K562 (cell line): Measurements from ENCODE around the gene STIL. TPM values are rescaled to one million over a fixed set of nuclear protein-coding genes. Genes with fewer than 3 reads are reported as not detected.
A peak's percentile ranks its signal among the peaks of the same experiment; 100 is the strongest.

ENCODE experiments used
- AFF4 ChIP-seq: sonication (generic); formaldehyde crosslinking; IDR thresholded peaks from 2 replicates; pipeline ENCODE4 v1.8.0; 2023; ENCODE audit warnings: mild to moderate bottlenecking, missing genetic modification reagents
- CHD4 ChIP-seq: fragments of 200-600 bp; sonication (generic); IDR thresholded peaks from 3 replicates; pipeline ENCODE4 v1.6.1; 2012; ENCODE audit warnings: low read depth, mild to moderate bottlenecking, mixed read lengths, low read length, inconsistent platforms; ENCODE audit not compliant: insufficient read depth, insufficient replicate concordance, poor library complexity, severe bottlenecking
- E2F5 ChIP-seq: sonication (generic); formaldehyde crosslinking; IDR thresholded peaks from 2 replicates; pipeline ENCODE4 v1.8.0; 2022; ENCODE audit warnings: mild to moderate bottlenecking, missing genetic modification reagents
- MYNN ChIP-seq, 2 experiments: sonication (generic); formaldehyde crosslinking in 1 of 2; IDR thresholded peaks; 2 replicates each; pipeline versions ENCODE4 v1.5.0 to v1.6.1; 2016 to 2020; ENCODE audit warnings: antibody characterized with exemption in 1 of 2, missing genetic modification reagents in 1 of 2
- NR2C1 ChIP-seq, 2 experiments: fragments of 450-650 bp; IDR thresholded peaks; 2 replicates each; pipeline ENCODE4 v1.6.1; 2017; ENCODE audit warnings: mild to moderate bottlenecking in 2 of 2, antibody characterized with exemption in 1 of 2, inconsistent platforms in 1 of 2, missing compliant biosample characterization in 1 of 2, missing genetic modification characterization in 1 of 2
- NUFIP1 ChIP-seq: fragments of 450-650 bp; IDR thresholded peaks from 2 replicates; pipeline ENCODE4 v1.6.1; 2018; ENCODE audit not compliant: partially characterized antibody
- PTBP1 ChIP-seq: fragments of 200-400 bp; formaldehyde crosslinking; IDR thresholded peaks from 2 replicates; pipeline ENCODE4 v1.6.1; 2017; ENCODE audit warnings: low read depth, low read length
- SAP30 ChIP-seq: fragments of 200-600 bp; sonication (generic); IDR thresholded peaks from 2 replicates; pipeline ENCODE4 v1.6.1; 2012; ENCODE audit warnings: borderline replicate concordance, low read depth, mild to moderate bottlenecking, moderate library complexity, low read length, control low read depth, inconsistent platforms; ENCODE audit not compliant: insufficient read depth, poor library complexity, severe bottlenecking
- THRA ChIP-seq: fragments of 450-650 bp; IDR thresholded peaks from 2 replicates; pipeline ENCODE4 v1.6.1; 2017; ENCODE audit warnings: mild to moderate bottlenecking, moderate library complexity
- ZNF57 ChIP-seq: fragments of 450-650 bp; formaldehyde crosslinking; IDR thresholded peaks from 2 replicates; pipeline ENCODE4 v1.4.0; 2020; ENCODE audit warnings: mild to moderate bottlenecking, moderate library complexity
- ZNF583 ChIP-seq: fragments of 250-450 bp; sonication (Bioruptor Pico); IDR thresholded peaks from 2 replicates; pipeline ENCODE4 v1.4.0; 2020
- polyA plus RNA-seq, 8 experiments: library from polyadenylated mRNA; depleted of rRNA in 4 of 8; stranded (reverse) in 5 of 8; unstranded in 3 of 8; fragments of >200 nt; fragmentation: Nextera tagmentation in 2 of 8; fragmentation: Illumina TruSeq in 1 of 8; extraction: Ambion mirVana in 2 of 8; extraction: Trizol in 1 of 8; gene quantifications; 2 replicates each; pipeline versions ENCODE4 v1.2.1 to v1.2.3, GENCODE V29; 2011 to 2014; ENCODE audit warnings: inconsistent platforms in 1 of 8, missing spikeins in 1 of 8
- total RNA-seq, 7 experiments: library from RNA; depleted of rRNA in 6 of 7; stranded (reverse); fragments of >200 nt in 6 of 7; fragmentation: Illumina TruSeq in 2 of 7; extraction: Trizol in 2 of 7; gene quantifications; 2 replicates each; pipeline versions ENCODE4 v1.2.1 to v1.2.3, GENCODE V29; 2011 to 2021; ENCODE audit warnings: low replicate concordance in 1 of 7

STIL gene
- total and polyA plus RNA-seq, 9 of the 15 experiments (the other 6 are each of a cell fraction or from before 2014, with no cell fraction given) = 10.5 to 77.4 (median 39.6) TPM

GRCh38 chr1:47241114-47242113 is 72.5 kb downstream of the STIL start (continued):
- no peak for TF ChIP-seq CHD4
- TF ChIP-seq E2F5 = no peak
- TF ChIP-seq PTBP1 = no peak
- no peak for TF ChIP-seq MYNN (IDR thresholded peaks at IDR 0.05)
- TF ChIP-seq MYNN (CRISPR knock-in tag; IDR thresholded peaks at IDR 0.05) = no peak
- TF ChIP-seq NR2C1 (IDR thresholded peaks at IDR 0.05) = no peak
- peak; percentile 12; the same call in 1 of the 2 replicates for TF ChIP-seq NR2C1 (tag; IDR thresholded peaks at IDR 0.05)
- TF ChIP-seq AFF4 = peak; percentile 71; the same call in 1 of the 2 replicates
- TF ChIP-seq ZNF57 (CRISPR knock-in tag) = 0 out of 2 replicates have a peak, but pooled peaks have one; percentile 23
- no peak for TF ChIP-seq NUFIP1
- TF ChIP-seq SAP30 = no peak
- no peak for TF ChIP-seq ZNF583 (CRISPR knock-in tag)
- no peak for TF ChIP-seq THRA
